Common myeloid progenitor, CD34-positive (primary cell): ENCODE measurements around the gene ZNF593OS.

ENCODE experiments used
- CTCF ChIA-PET: fragments of 350-600 bp; sonication (Branson Sonifier 250); formaldehyde crosslinking; loops from one replicate; lab custom pipeline; 2021; ENCODE audit warnings: antibody characterized with exemption; lab: Charles Lee
- POLR2A ChIA-PET: fragments of 350-600 bp; sonication (Branson Sonifier 250); formaldehyde crosslinking; loops from one replicate; lab custom pipeline; 2021; ENCODE audit warnings: antibody characterized with exemption; lab: Charles Lee
- DNase-seq, 3 donors: peaks; one replicate each; pipeline versions ENCODE4 v3.0.0 to v3.0.0-alpha.2; 2013
- H3K27ac ChIP-seq, 2 experiments: 1 replicate in 1 of 2; 2 replicates in 1 of 2; pipeline ENCODE4 v1.7.0; 2013; ENCODE audit warnings: inconsistent platforms in 2 of 2, low read length in 2 of 2, mild to moderate bottlenecking in 2 of 2, low read depth in 1 of 2, moderate library complexity in 1 of 2; ENCODE audit not compliant: severe bottlenecking in 2 of 2, insufficient read depth in 1 of 2, poor library complexity in 1 of 2
- H3K27me3 ChIP-seq, 5 experiments: replicated peaks in 2 of 5; 1 replicate in 3 of 5; 2 replicates in 2 of 5; pipeline versions ENCODE4 v1.6.1 to v1.7.0; 2013; ENCODE audit warnings: low read length in 4 of 5, mild to moderate bottlenecking in 2 of 5, moderate library complexity in 2 of 5, inconsistent platforms in 1 of 5; ENCODE audit not compliant: insufficient read depth in 5 of 5, control insufficient read depth in 4 of 5
- H3K36me3 ChIP-seq, 4 experiments: 1 replicate in 2 of 4; 2 replicates in 2 of 4; pipeline versions ENCODE4 v1.6.1 to v1.7.0; 2013; ENCODE audit warnings: low read length in 3 of 4, control low read depth in 1 of 4, mild to moderate bottlenecking in 1 of 4; ENCODE audit not compliant: control insufficient read depth in 4 of 4, insufficient read depth in 4 of 4
- H3K4me1 ChIP-seq, 4 experiments: 1 replicate in 3 of 4; 2 replicates in 1 of 4; pipeline versions ENCODE4 v1.6.1 to v1.7.1; 2013; ENCODE audit warnings: low read length in 3 of 4, mild to moderate bottlenecking in 3 of 4, control low read depth in 1 of 4, inconsistent platforms in 1 of 4, moderate library complexity in 1 of 4; ENCODE audit not compliant: control insufficient read depth in 4 of 4, insufficient read depth in 4 of 4; ENCODE audit errors: control extremely low read depth in 1 of 4
- H3K4me3 ChIP-seq, 7 experiments: 1 replicate in 4 of 7; 2 replicates in 3 of 7; pipeline versions ENCODE4 v1.5.1 to v1.7.0; 2013; ENCODE audit warnings: mild to moderate bottlenecking in 7 of 7, low read length in 6 of 7, moderate library complexity in 6 of 7, inconsistent platforms in 2 of 7, low read depth in 2 of 7, control low read depth in 1 of 7; ENCODE audit not compliant: insufficient read depth in 4 of 7, control insufficient read depth in 1 of 7; ENCODE audit errors: extremely low read depth in 1 of 7
- H3K9me3 ChIP-seq, 5 experiments: 1 replicate in 4 of 5; 2 replicates in 1 of 5; pipeline versions ENCODE4 v1.6.1 to v1.7.1; 2013; ENCODE audit warnings: low read length in 4 of 5, mild to moderate bottlenecking in 2 of 5, inconsistent platforms in 1 of 5, low read depth in 1 of 5, moderate library complexity in 1 of 5; ENCODE audit not compliant: control insufficient read depth in 4 of 5, insufficient read depth in 2 of 5; ENCODE audit errors: control extremely low read depth in 1 of 5
- WGBS: methylation state at CpG from one replicate; pipeline ENCODE4 v1.1.5; 2013; ENCODE audit not compliant: insufficient coverage; 5-methylcytosine and 5-hydroxymethylcytosine counted together

The ZNF593OS gene

DNA sequence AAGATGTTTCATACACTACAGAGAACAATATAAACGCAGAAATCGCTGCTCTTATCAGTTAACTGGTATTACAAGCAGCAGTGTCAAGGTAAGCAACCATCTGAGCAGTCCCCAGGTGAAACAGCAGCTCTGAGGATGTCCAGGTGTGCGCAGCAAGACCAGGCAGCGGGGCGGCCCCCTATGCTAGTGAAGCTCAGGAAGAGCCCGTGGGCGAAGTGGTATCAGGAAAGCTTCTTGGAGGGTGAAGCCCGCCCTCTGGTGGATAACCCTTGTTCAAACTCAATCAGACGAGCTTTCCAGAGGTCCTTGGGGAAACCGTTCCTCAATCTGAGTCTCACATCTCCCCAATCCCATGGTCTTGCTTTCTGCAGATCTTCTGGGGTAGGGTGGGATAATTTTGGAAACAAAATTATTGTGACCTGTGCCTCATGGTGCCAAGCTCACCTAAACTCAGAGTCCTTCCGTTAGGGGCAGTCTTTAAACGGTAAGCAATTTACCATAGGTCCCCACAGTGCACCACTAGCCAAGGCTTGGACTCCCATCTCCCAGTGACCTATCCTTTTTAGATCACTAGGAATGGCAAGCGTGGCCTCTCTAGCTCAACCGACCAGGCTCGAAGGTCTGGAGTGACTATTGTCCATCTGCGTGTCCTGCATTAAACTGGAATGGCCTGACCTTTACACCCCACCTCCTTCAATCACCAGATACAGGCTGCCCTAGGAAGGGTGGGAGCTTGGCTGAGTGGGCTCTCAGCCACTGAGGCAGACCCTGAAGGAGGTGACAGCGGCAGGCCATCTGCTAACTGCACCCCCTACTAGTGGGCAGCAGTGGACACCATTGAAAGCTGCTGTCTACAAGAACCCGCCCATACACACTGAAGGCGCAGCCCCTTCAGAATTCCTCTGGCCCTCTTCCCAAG is 26.3 kb downstream of the ZNF593OS start:
- DNase-seq = peak; percentile 71 to 84 (median 82)
- ChIA-PET CTCF (interaction anchor here (0.5 to 11.6 kb wide), 22 partner anchors 11 to 973 kb away, joined by 3 to 188 read pairs (median 6); partner anchors contain the start of genes C1orf232, FAM110D, PDIK1L and ZNF593), POLR2A (interaction anchor here (1.2 to 1.6 kb wide), 2 partner anchors 10 to 40 kb away, joined by 4 read pairs; no protein-coding TSS in a partner anchor)
- peaks cover 0 to 3% (median 3%) of the 10 kb centered on the region in 4 experiments for H3K4me1 ChIP-seq
- peaks cover 0 to 10% (median 0%) of the 10 kb centered on the region in 5 experiments for H3K27me3 ChIP-seq
- no peak overlapping the region for H3K27ac ChIP-seq
- no peaks in the 10 kb centered on the region for H3K36me3 ChIP-seq
- H3K4me3 ChIP-seq = peak overlapping the region in 1 of 7 experiments; percentile 37
- no peaks in the 10 kb centered on the region for H3K9me3 ChIP-seq
- 49% methylated on average over 12 of the region's 19 CpGs for WGBS

DNA sequence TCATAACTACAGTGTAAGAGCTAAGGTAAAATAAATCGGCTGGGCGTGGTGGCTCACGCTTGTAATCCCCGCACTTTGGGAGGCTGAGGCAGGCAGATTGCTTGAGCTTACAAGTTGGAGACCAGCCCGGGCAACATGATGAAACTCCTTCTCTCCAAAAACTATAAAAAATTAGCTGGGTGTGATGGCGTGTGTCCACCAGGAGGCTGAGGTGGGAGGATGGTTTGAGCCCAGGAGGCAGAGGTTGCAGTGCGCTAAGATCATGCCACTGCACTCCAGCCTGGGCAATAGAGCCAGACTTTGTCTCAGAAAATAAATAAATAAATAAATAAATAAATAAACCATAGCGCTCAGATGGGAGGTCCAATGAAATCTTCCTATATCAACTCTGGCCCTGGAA is 29.5 kb downstream of the ZNF593OS start:
- no peaks in the 10 kb centered on the region for H3K36me3 ChIP-seq
- 100% methylated on average over 5 of the region's 8 CpGs for WGBS
- peak in 2 of 3 donors; percentile 51 to 52 for DNase-seq
- H3K4me3 ChIP-seq = no peak overlapping the region
- H3K27me3 ChIP-seq = peaks cover 0 to 2% (median 0%) of the 10 kb centered on the region in 5 experiments
- H3K27ac ChIP-seq = no peak overlapping the region
- peaks cover 0 to 8% (median 4%) of the 10 kb centered on the region in 4 experiments for H3K4me1 ChIP-seq
- CTCF ChIA-PET = interaction anchor here (0.6 to 11.6 kb wide), 7 partner anchors 10 to 58 kb away, joined by 3 to 188 read pairs (median 4); partner anchors contain the start of genes PDIK1L and ZNF593
- no peaks in the 10 kb centered on the region for H3K9me3 ChIP-seq
- POLR2A ChIA-PET = interaction anchor here (0.6 kb wide), 1 partner anchor 30 kb away, joined by 4 read pairs; no protein-coding TSS in a partner anchor

DNA sequence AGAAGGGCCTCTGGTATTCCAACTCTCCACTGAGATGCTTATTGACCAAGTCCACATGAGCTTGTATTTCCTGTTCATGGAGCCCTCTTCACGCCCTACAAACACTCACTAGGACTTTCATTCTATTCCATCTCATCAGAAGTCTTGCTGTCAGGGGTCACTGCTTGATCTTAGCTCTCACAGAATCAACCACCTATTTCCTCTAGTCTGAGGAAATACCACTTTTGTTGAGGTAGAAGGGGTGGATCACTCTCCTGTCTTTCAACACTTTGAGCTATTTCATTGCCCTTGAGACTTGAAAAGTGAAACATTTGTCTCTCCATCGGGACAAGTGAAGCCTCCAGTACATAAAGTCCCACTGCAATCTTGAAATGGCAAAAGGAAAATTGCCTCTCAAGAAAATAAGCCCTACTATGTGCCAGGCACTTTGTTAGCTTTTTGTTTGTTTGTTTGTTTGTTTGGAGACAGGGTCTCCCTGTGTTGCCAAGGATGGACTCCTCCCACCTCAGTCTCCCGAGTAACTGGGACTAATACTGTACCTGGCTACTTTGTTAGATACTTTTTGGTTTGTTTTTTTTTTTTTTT is 32.6 kb downstream of the ZNF593OS start:
- Histone ChIP-seq H3K27ac (no peak overlapping the region), H3K36me3 (no peaks in the 10 kb centered on the region), H3K4me3 (no peak overlapping the region), H3K27me3 (no peaks in the 10 kb centered on the region), H3K4me1 (peaks cover 0 to 5% (median 1%) of the 10 kb centered on the region in 4 experiments), H3K9me3 (peaks cover 0 to 1% (median 0%) of the 10 kb centered on the region in 5 experiments)
- WGBS = 75% methylated on average over 2 of the region's 3 CpGs
- ChIA-PET POLR2A (interaction anchor here (0.6 to 0.7 kb wide), 2 partner anchors 8 to 13 kb away, joined by 3 read pairs; no protein-coding TSS in a partner anchor), CTCF (interaction anchor here (0.6 to 11.6 kb wide), 9 partner anchors 13 to 225 kb away, joined by 3 to 188 read pairs (median 4); partner anchors contain the start of gene CEP85)
- peak in 1 of 3 donors; percentile 37 for DNase-seq

DNA sequence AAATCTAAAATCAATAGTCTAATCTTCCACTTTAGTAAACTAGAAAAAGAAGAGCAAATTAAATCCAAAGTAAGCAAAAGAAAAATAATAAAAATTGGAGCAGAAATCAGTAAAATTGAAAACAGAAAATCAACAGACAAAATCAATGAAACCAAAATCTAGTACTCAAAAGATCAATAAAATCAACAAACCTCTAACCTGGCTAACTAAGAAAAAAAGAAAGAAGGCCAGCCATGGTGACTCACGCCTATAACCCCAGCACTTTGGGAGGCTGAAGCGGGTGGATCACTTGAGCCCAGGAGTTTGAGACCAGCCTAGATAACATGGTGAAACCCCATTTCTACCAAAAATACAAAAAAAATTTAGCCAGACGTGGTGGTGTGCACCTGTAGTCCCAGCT is 37.2 kb downstream of the ZNF593OS start:
- Histone ChIP-seq H3K36me3 (no peaks in the 10 kb centered on the region), H3K4me1 (peaks cover 0 to 10% (median 5%) of the 10 kb centered on the region in 4 experiments), H3K27ac (no peak overlapping the region), H3K4me3 (no peak overlapping the region), H3K9me3 (peaks cover 0 to 1% (median 0%) of the 10 kb centered on the region in 5 experiments), H3K27me3 (no peaks in the 10 kb centered on the region)
- ChIA-PET POLR2A (no interaction called here), CTCF (no interaction called here)
- DNase-seq = no peak
- WGBS = no CpG with 5 or more reads among the region's 3 CpGs

DNA sequence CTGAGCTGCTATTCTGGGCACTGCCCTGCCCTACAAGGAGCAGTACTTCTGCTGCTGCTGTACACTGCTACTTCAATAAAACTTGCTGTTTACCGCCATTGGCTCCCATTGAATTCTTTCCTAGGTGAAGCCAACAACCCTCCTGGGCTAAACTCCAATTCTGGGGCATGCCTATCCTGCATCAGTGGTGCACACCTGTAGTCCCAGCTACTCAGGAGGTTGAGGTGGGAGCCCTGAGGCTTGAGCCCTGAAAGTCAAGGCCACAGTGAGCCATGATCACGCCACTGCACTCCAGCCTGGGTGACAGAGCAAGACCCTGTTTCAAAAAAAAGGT is 38.8 kb downstream of the ZNF593OS start:
- H3K27me3 ChIP-seq = no peaks in the 10 kb centered on the region
- 100% methylated on average over 2 of the region's 2 CpGs for WGBS
- no peaks in the 10 kb centered on the region for H3K36me3 ChIP-seq
- ChIA-PET CTCF (interaction anchor here (1.0 to 2.0 kb wide), 3 partner anchors 10 to 21 kb away, joined by 3 to 11 read pairs (median 4); partner anchors contain the start of gene PDIK1L), POLR2A (no interaction called here)
- DNase-seq = no peak
- peaks cover 0 to 25% (median 18%) of the 10 kb centered on the region in 4 experiments for H3K4me1 ChIP-seq
- no peak overlapping the region for H3K4me3 ChIP-seq
- no peak overlapping the region for H3K27ac ChIP-seq
- H3K9me3 ChIP-seq = peaks cover 0 to 1% (median 0%) of the 10 kb centered on the region in 5 experiments

DNA sequence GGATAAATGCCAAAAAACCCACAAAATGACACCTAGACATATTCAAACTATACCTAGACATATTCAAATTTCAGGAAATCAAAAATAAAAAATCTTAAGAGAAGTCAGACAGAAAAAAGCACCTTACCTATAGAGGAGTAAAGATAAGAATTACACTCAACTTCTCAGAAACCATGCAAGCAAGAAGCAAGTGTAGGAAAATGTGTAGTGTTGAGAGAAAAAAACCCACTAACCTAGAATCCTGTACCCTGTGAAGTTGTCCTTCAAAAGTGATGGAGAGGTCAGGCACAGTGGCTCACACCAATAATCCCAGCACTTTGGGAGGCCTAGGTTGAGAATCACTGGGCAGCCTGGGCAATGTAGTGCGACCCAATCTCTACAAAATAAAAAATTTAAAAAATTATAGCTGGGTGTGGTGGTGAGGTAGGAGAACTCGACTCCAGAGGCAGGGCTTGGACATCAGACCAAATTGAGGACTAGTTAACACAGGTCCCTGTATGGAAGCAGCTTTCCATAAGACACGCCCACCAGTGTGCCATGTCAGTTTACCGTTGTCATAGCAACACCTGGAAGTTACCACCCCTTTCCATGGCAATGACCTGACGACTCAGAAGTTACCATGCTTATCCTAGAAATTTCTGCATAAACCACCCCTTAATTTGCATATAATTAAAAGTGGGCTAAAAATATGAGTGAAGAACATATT is 39.4 kb downstream of the ZNF593OS start:
- H3K4me3 ChIP-seq = no peak overlapping the region
- POLR2A ChIA-PET = no interaction called here
- H3K4me1 ChIP-seq = peaks cover 4 to 27% (median 22%) of the 10 kb centered on the region in 4 experiments
- peaks cover 0 to 1% (median 0%) of the 10 kb centered on the region in 5 experiments for H3K9me3 ChIP-seq
- no peaks in the 10 kb centered on the region for H3K27me3 ChIP-seq
- 97% methylated on average over 3 of the region's 5 CpGs for WGBS
- H3K27ac ChIP-seq = no peak overlapping the region
- CTCF ChIA-PET = interaction anchor here (1.3 to 2.0 kb wide), 2 partner anchors 10 to 13 kb away, joined by 4 to 11 read pairs; no protein-coding TSS in a partner anchor
- peak in 2 of 3 donors; percentile 52 to 57 for DNase-seq
- no peaks in the 10 kb centered on the region for H3K36me3 ChIP-seq
